HepG2 (cell line): Measurements from ENCODE around the gene CABLES1. TPM values are rescaled to one million over a fixed set of nuclear protein-coding genes. Genes with fewer than 3 reads are reported as not detected.

ENCODE experiments used
- ATAC-seq: fragments of 200-7000 bp; cut with Tn5 transposase; 3 replicates; pipeline ENCODE4 v1.9.1; 2020; ENCODE audit warnings: mild to moderate bottlenecking, moderate library complexity
- BruUV-seq: library from RNA; stranded (reverse); fragments of 400-500 nt; replicated peaks from 2 replicates; lab custom pipeline; 2021; lab: Mats Ljungman, UMichigan
- CTCF ChIA-PET: fragments of 300-600 bp; formaldehyde crosslinking; extraction: SDS; loops from one replicate; lab custom pipeline; 2021; ENCODE audit warnings: low total read pairs, inconsistent platforms, low intra/inter-chr PET ratio; lab: Yijun Ruan, JAX
- POLR2A ChIA-PET: fragments of 350-600 bp; sonication (Branson Sonifier 250); formaldehyde crosslinking; loops from one replicate; lab custom pipeline; 2020; ENCODE audit warnings: antibody characterized with exemption, inconsistent platforms; lab: Yijun Ruan, JAX
- DNase-seq: peaks from one replicate; pipeline ENCODE4 v3.0.0-alpha.2; 2015; ENCODE audit warnings: low spot score
- FAIRE-seq: peaks from 3 replicates; lab custom pipeline; 2011; peaks lifted over from hg19 to GRCh38; lab: Jason Lieb, UNC
- H2AFZ ChIP-seq: one replicate; pipeline ENCODE4 v1.6.1; 2011; ENCODE audit warnings: low read length, inconsistent platforms
- H3K27ac ChIP-seq: fragments of 300-600 bp; 3 replicates; pipeline ENCODE4 v1.8.0; 2011; ENCODE audit warnings: mixed run types, mild to moderate bottlenecking, mixed read lengths, low read length, inconsistent platforms; ENCODE audit not compliant: insufficient read depth; ENCODE audit errors: extremely low read length
- H3K27me3 ChIP-seq, 2 experiments: fragments of 200-600 bp in 1 of 2; 2 replicates in 1 of 2; 3 replicates in 1 of 2; pipeline versions ENCODE4 v1.6.0 to v1.8.0; 2011; ENCODE audit warnings: low read length in 2 of 2, mild to moderate bottlenecking in 2 of 2, moderate library complexity in 2 of 2, inconsistent platforms in 1 of 2; ENCODE audit not compliant: insufficient read depth in 2 of 2, control insufficient read depth in 1 of 2
- H3K36me3 ChIP-seq, 2 experiments: fragments of 200-600 bp in 1 of 2; replicated peaks in 1 of 2; 2 replicates in 1 of 2; 3 replicates in 1 of 2; pipeline versions ENCODE4 v1.5.1 to v1.8.0; 2011; ENCODE audit warnings: low read length in 2 of 2, inconsistent platforms in 1 of 2; ENCODE audit not compliant: insufficient read depth in 2 of 2, control insufficient read depth in 1 of 2
- H3K4me1 ChIP-seq: 2 replicates; pipeline ENCODE4 v1.5.1; 2012; ENCODE audit warnings: low read length, inconsistent platforms; ENCODE audit not compliant: insufficient read depth
- H3K4me2 ChIP-seq: 2 replicates; pipeline ENCODE4 v1.6.0; 2011; ENCODE audit warnings: low read depth, low read length, inconsistent platforms
- H3K4me3 ChIP-seq, 3 experiments: fragments of 200-600 bp in 1 of 3; sonication (generic), shearing (Covaris generic) in 1 of 3; replicated peaks in 1 of 3; 2 replicates each; pipeline ENCODE4 v1.5.1; 2011 to 2016; ENCODE audit warnings: low read length in 3 of 3, inconsistent platforms in 2 of 3, low read depth in 2 of 3, mild to moderate bottlenecking in 2 of 3, control low read depth in 1 of 3, mixed read lengths in 1 of 3; ENCODE audit not compliant: insufficient read depth in 1 of 3
- H3K79me2 ChIP-seq: one replicate; pipeline ENCODE4 v1.6.1; 2011; ENCODE audit warnings: low read length, inconsistent platforms; ENCODE audit not compliant: insufficient read depth
- H3K9ac ChIP-seq: 2 replicates; pipeline ENCODE4 v1.6.0; 2011; ENCODE audit warnings: mild to moderate bottlenecking, low read depth, low read length, inconsistent platforms; ENCODE audit not compliant: insufficient read depth
- H3K9me3 ChIP-seq: 2 replicates; pipeline ENCODE4 v1.5.1; 2012; ENCODE audit warnings: mild to moderate bottlenecking, low read length
- H4K20me1 ChIP-seq: 2 replicates; pipeline ENCODE4 v1.6.0; 2011; ENCODE audit warnings: inconsistent platforms, mild to moderate bottlenecking, low read length, moderate library complexity; ENCODE audit not compliant: insufficient read depth
- CREM ChIP-seq, 2 experiments: sonication (generic) in 1 of 2; formaldehyde crosslinking in 1 of 2; IDR thresholded peaks; 2 replicates each; pipeline versions ENCODE4 v1.4.0 to v1.6.1; 2016 to 2020; ENCODE audit warnings: antibody characterized with exemption in 1 of 2, mild to moderate bottlenecking in 1 of 2, missing genetic modification reagents in 1 of 2
- FOXM1 ChIP-seq: sonication (generic); formaldehyde crosslinking; IDR thresholded peaks from 2 replicates; pipeline ENCODE4 v1.5.0; 2020; ENCODE audit warnings: missing genetic modification reagents
- HNF1A ChIP-seq, 2 experiments: sonication (generic) in 1 of 2; formaldehyde crosslinking in 1 of 2; IDR thresholded peaks; 2 replicates each; pipeline versions ENCODE4 v1.4.0 to v1.6.1; 2016 to 2020; ENCODE audit warnings: borderline replicate concordance in 1 of 2, low read depth in 1 of 2, mild to moderate bottlenecking in 1 of 2, missing genetic modification reagents in 1 of 2
- PRMT3 ChIP-seq: sonication (generic); formaldehyde crosslinking; IDR thresholded peaks from 2 replicates; pipeline ENCODE4 v1.8.1; 2022; ENCODE audit warnings: low read depth, mild to moderate bottlenecking, moderate library complexity, missing genetic modification reagents, borderline replicate concordance
- SOX13 ChIP-seq, 3 experiments: fragments of 450-650 bp in 1 of 3; sonication (generic) in 1 of 3; formaldehyde crosslinking in 1 of 3; IDR thresholded peaks in 2 of 3; conservative IDR thresholded peaks in 1 of 3; 2 replicates each; pipeline versions ENCODE4 v1.5.0 to v1.6.1; 2016 to 2020; ENCODE audit warnings: antibody characterized with exemption in 1 of 3, mild to moderate bottlenecking in 1 of 3, missing compliant biosample characterization in 1 of 3, missing genetic modification reagents in 1 of 3, moderate library complexity in 1 of 3
- SOX5 ChIP-seq: IDR thresholded peaks from 2 replicates; pipeline ENCODE4 v1.6.1; 2016; ENCODE audit warnings: borderline replicate concordance
- SOX6 ChIP-seq, 2 experiments: fragments of 450-650 bp in 1 of 2; sonication (generic) in 1 of 2; formaldehyde crosslinking in 1 of 2; IDR thresholded peaks; 2 replicates each; pipeline versions ENCODE4 v1.4.0 to v1.6.1; 2017 to 2020; ENCODE audit warnings: antibody characterized with exemption in 1 of 2, mild to moderate bottlenecking in 1 of 2, missing genetic modification reagents in 1 of 2
- TCF7 ChIP-seq: sonication (generic); IDR thresholded peaks from 2 replicates; pipeline ENCODE4 v1.6.1; 2016; ENCODE audit warnings: antibody characterized with exemption, low read depth
- WGBS: methylation state at CpG from one replicate; pipeline ENCODE4 v1.1.6; 2017; ENCODE audit warnings: low lambda C conversion rate; 5-methylcytosine and 5-hydroxymethylcytosine counted together
- in situ Hi-C: cut with HindIII; loops from 2 replicates; pipeline ENCODE4 v1.10.0; 2017; ENCODE audit warnings: low pct_unique_long_range_greater_than_20kb; ENCODE audit not compliant: extremely low pct_ligation_motif_present
- intact Hi-C: fragments of 100-400 bp; cut with micrococcal nuclease; formaldehyde crosslinking; loops from one replicate; pipeline ENCODE4 v1.10.0; 2022; ENCODE audit not compliant: unreplicated experiment
- polyA plus RNA-seq, 8 experiments: library from polyadenylated mRNA; depleted of rRNA in 3 of 8; stranded (reverse) in 7 of 8; unstranded in 1 of 8; fragments of >200 nt; fragmentation: Illumina TruSeq in 4 of 8; extraction: Trizol in 4 of 8; gene quantifications; 2 replicates each; pipeline versions ENCODE4 v1.2.1 to v1.2.3, GENCODE V29; 2011 to 2016; ENCODE audit warnings: low read depth in 4 of 8, missing spikeins in 1 of 8, mixed read lengths in 1 of 8; ENCODE audit not compliant: insufficient read depth in 1 of 8
- total RNA-seq, 5 experiments: library from RNA; depleted of rRNA; stranded (reverse); fragments of >200 nt; fragmentation: Illumina TruSeq; extraction: Trizol; gene quantifications; 2 replicates each; pipeline ENCODE4 v1.2.3, GENCODE V29; 2016; ENCODE audit warnings: low read depth in 1 of 5

Gene CABLES1
- total and polyA plus RNA-seq, 2 of the 13 experiments (the other 11 are each of a cell fraction or from before 2014, with no cell fraction given), result 14.7 to 25.8 TPM

- peaks cover 21% of the 10 kb centered on the region for H3K4me1 ChIP-seq
- no peak overlapping the region for H3K27ac ChIP-seq
- H3K4me3 ChIP-seq, result no peak overlapping the region
- H3K4me2 ChIP-seq, result no peak overlapping the region
- BruUV-seq, result no TSS peak
- no peaks in the 10 kb centered on the region for H4K20me1 ChIP-seq
- 65% methylated on average over 2 of the region's 2 CpGs for WGBS
- DNase-seq, result peak; percentile 32
- FAIRE-seq, result peak; percentile 39
- H3K27me3 ChIP-seq, result no peaks in the 10 kb centered on the region
- intact Hi-C loops, result no loop called here
- POLR2A ChIA-PET, result interaction anchor here (0.8 to 1.5 kb wide), 2 partner anchors 86 to 93 kb away, joined by 4 to 5 read pairs; partner anchors contain the start of gene CABLES1
- H3K79me2 ChIP-seq, result no peaks in the 10 kb centered on the region
- CTCF ChIA-PET, result no interaction called here
- peak; percentile 59 for ATAC-seq
- peaks cover 1 to 18% of the 10 kb centered on the region in 2 experiments; a peak in 4 of 5 replicates for H3K36me3 ChIP-seq
- H3K9me3 ChIP-seq, result no peaks in the 10 kb centered on the region
- TF ChIP-seq SOX6 (IDR thresholded peaks at IDR 0.05) (no peak), SOX6 (CRISPR knock-in tag; IDR thresholded peaks at IDR 0.05) (peak; percentile 51; the same call in 1 of the 2 replicates), HNF1A (IDR thresholded peaks at IDR 0.05; ENCODE audit: low read depth) (peak; percentile 84), HNF1A (CRISPR knock-in tag; IDR thresholded peaks at IDR 0.05; ENCODE audit: borderline replicate concordance) (no peak), FOXM1 (no peak), SOX13 (IDR thresholded peaks at IDR 0.05) (no peak), SOX13 (CRISPR knock-in tag; conservative IDR thresholded peaks at IDR 0.05 in 1 of 2, IDR thresholded peaks at IDR 0.05 in 1 of 2) (peak in 1 of 2 experiments; percentile 34; a peak in 1 of 4 replicates), CREM (IDR thresholded peaks at IDR 0.05) (0 out of 2 replicates have a peak, but pooled peaks have one; percentile 6), CREM (CRISPR knock-in tag; IDR thresholded peaks at IDR 0.05) (no peak), TCF7 (peak; percentile 60), PRMT3 (CRISPR knock-in tag) (no peak), SOX5 (CRISPR knock-in tag) (peak; percentile 61; the same call in 1 of the 2 replicates)
- H2AFZ ChIP-seq, result no peak overlapping the region
- H3K9ac ChIP-seq, result no peak overlapping the region
- in situ Hi-C loops, result no loop called here
Measured at GRCh38 chr18:23227726-23228070, 92.4 kb downstream of the CABLES1 start.
